GM12892 (cell line): ENCODE measurements around the gene KDM6B.

Source experiments
- POLR2A ChIP-seq: IDR thresholded peaks from 2 replicates; pipeline ENCODE4 v1.6.1; 2011; ENCODE audit warnings: low read depth, low read length, control low read depth
- POLR2AphosphoS5 ChIP-seq: IDR thresholded peaks from 2 replicates; pipeline ENCODE4 v1.6.1; 2011; ENCODE audit warnings: low read depth, low read length, control low read depth
- TAF1 ChIP-seq: IDR thresholded peaks from 2 replicates; pipeline ENCODE4 v1.6.1; 2011; ENCODE audit warnings: low read depth, mild to moderate bottlenecking, control low read depth, low read length, borderline replicate concordance

GRCh38 chr17:7843536-7844291 lies 9.7 kb downstream of the KDM6B start:
- TF ChIP-seq TAF1 (no peak), POLR2A (no peak), POLR2AphosphoS5 (peak; percentile 73)
